ENCODE data around the gene BTG3.

The BTG3 gene

GRCh38 chr21:17583898-17584297, 28.8 kb downstream of the BTG3 start:
- no peak for DNase-seq

GRCh38 chr21:17580319-17580718, 32.4 kb downstream of the BTG3 start:
- no peak for DNase-seq

GRCh38 chr21:17578876-17579275, 33.8 kb downstream of the BTG3 start:
- no peak for DNase-seq

- no peak for DNase-seq
These were observed 34.5 kb downstream of the BTG3 start for GRCh38 chr21:17578162-17578561.

DNA sequence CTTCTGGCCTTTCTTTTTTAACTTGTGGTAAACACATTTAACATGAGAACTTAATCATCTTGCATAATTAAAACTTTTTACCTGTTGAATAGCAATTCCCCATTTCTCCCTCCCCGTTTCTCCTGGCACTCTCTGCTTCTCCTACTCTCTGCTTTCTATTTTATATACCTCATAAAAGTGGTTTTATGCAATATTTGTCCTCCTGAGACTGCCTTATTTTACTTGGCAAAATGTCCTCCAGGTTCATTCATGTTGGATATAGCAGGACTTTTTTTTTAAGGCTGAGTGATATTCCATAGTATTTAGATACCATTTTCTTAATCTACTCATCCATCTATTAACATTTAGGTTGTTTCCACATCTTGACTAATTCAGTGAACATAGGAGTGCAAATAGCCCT, 35.0 kb downstream of the BTG3 start:
- no peak for DNase-seq

- no peak for DNase-seq
These were observed 36.4 kb downstream of the BTG3 start for GRCh38 chr21:17576080-17576835.

DNA sequence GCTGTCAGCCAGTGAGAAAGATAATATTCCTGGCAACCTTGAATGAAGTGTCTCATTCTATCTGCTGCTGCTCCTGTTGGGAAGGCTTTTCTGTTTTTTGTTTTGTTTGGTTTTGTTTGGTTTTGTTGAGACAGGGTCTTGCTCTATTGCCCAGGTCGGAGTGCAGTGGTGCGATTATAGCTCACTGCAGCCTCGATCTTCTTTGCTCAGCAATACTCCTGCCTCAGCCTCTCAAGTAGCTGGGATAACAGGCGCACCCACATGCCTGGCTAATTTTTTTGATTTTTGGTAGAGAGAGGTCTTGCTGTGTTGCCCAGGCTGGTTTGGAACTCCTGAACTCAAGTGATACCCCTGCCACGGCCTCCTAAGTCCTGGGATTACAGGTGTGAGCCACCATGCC, 37.6 kb downstream of the BTG3 start:
- DNase-seq: no peak

DNA sequence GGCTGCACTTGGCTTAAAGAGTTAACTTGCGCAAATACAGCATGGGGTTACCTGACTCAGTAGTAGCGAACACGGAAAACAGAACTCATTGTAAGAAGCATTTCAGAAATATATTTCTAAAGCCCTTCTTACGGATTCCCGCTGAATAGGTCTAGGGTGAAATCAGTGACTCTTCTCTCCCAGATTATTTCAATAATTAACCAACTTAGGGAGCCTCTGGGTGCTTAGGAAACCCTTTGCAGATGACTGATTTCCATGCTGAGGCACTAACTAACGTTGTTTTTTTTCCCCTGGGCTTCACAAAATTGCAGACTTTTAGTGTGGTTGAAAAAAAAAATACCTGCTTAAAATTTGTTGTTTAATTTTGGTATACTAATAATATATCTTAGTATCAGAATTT, 40.3 kb downstream of the BTG3 start:
- no peak for DNase-seq

DNA sequence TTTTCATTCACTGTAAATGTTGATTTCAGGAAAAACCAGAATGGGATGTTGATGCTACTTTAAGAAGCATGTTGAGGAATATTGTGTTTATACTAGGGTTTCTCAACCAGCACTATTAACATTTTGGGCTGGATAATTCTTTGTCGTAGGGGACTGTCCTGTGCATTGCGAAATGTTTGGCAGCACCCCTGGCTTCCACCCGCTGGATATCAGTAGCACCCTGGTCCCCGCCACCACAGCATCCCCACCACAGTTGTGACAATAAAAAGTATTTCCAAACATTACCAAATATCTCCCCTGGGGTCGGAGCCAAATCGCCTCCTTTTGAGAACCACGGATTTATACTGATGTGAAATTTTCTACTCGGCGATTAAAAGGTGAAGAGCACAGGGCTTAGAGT, 41.9 kb downstream of the BTG3 start:
- no peak for DNase-seq

DNA sequence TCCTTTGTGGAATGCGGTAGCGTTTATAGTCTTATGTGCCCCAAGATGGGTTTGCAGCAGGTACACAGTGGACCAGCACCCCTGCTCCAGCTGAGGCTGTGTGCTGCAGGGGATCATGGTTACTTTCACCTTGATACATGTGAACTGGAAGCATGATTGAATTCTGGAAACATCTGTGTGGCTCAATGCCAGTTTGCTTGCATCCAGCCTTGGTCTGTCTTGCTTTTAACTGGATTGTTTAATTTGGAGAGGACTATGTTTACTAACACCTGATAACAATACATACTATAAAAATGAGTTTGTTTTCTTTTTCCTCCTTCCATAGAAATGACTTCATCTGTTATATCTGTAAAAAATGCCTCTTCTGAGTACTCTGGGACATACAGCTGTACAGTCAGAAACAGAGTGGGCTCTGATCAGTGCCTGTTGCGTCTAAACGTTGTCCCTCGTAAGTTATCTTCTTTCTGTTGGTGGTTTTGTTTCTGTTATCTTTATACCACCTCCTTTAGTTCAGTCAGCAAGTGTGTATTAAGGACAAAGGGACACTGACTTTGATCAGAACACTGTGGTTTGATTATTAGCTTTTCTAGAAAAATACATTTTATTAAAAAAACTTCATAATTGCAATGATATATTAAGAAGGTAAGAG, 52.2 kb downstream of the BTG3 start:
- DNase-seq: no peak

GRCh38 chr21:17554679-17555465, 57.8 kb downstream of the BTG3 start:
- no peak for DNase-seq

- DNase-seq: no peak
These were observed 58.6 kb downstream of the BTG3 start for GRCh38 chr21:17554120-17554519.

DNA sequence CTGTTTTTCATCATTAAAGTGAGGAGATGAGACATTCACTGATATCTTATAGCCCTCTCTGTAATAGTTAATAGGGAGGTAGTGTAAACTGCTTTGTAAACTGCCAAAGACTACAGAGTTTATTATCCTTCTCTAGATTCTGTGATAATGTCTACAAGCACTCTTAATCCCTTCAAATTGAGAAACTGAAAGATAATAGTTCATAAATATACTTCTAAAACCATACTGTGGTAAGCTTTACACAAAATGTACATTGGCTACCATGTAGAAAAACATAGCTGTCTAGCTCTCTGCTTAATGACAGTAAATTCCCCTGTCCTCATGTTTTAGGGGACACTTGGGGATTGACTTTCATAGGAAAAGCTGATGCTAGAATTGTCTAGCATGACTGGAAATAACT, 60.3 kb downstream of the BTG3 start:
- DNase-seq: no peak

GRCh38 chr21:17550671-17551308, 61.9 kb downstream of the BTG3 start:
- DNase-seq: no peak

GRCh38 chr21:17548262-17548661, 64.4 kb downstream of the BTG3 start:
- no peak for DNase-seq

- no peak for DNase-seq
These were observed 67.7 kb downstream of the BTG3 start for GRCh38 chr21:17545007-17545406.

Data from NCI-H526 treated with DMSO at 0.1 percent for 48 hours (cell line).